ENCODE measurements around the gene ARHGAP31.

Gene ARHGAP31

DNA sequence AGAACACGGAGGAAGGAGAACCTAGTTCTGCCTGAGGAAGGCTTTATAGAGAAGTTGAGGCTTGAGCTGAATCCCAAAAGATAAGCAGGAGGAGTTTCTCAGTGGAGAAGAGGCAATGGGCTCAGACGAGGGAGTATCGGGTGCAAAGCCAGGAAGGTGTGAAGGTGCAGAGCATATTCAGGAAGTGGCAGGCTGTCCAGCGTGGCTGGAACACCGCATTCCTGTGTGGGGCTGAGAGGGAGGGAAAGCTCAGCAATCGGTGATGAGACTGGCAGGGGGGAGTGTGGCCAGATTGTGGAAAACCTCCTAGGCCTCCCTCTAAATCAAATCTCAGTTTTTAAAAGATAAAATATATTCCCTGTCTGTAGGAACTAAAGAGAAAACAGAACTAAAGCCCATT is 63.0 kb downstream of the ARHGAP31 start:
- Histone ChIP-seq H3K4me1 (ENCODE audit: control insufficient read depth, low read length) (peaks cover 24% of the 10 kb centered on the region), H3K27ac (ENCODE audit: low read depth, low read length) (no peak overlapping the region), H3K79me2 (ENCODE audit: control insufficient read depth, low read length) (no peaks in the 10 kb centered on the region), H3K9me3 (ENCODE audit: control insufficient read depth, insufficient read depth, low read length) (no peaks in the 10 kb centered on the region), H3K27me3 (ENCODE audit: control insufficient read depth, low read length) (peaks cover 15% of the 10 kb centered on the region), H3K9me2 (replicated peaks; ENCODE audit: control insufficient read depth, low read length) (no peaks in the 10 kb centered on the region), H3K36me3 (ENCODE audit: control insufficient read depth, low read length) (no peaks in the 10 kb centered on the region), H3F3A (ENCODE audit: control insufficient read depth, insufficient read depth) (no peaks in the 10 kb centered on the region), H4K20me1 (ENCODE audit: control insufficient read depth, insufficient read depth, low read depth, low read length) (no peaks in the 10 kb centered on the region), H3K4me3 (ENCODE audit: low read length) (no peak overlapping the region), H3K4me2 (ENCODE audit: low read length) (no peak overlapping the region)
- TF ChIP-seq EZH2phosphoT487 (IDR thresholded peaks at IDR 0.05; ENCODE audit: borderline replicate concordance, low read length) (no peak), CTCF (IDR thresholded peaks at IDR 0.05; ENCODE audit: low read depth, low read length, poor library complexity, severe bottlenecking) (no peak)

- H3K36me3 ChIP-seq (ENCODE audit: control insufficient read depth, low read length): no peaks in the 10 kb centered on the region
- no peaks in the 10 kb centered on the region for H3K79me2 ChIP-seq (ENCODE audit: control insufficient read depth, low read length)
- H3K9me2 ChIP-seq (replicated peaks; ENCODE audit: control insufficient read depth, low read length): no peaks in the 10 kb centered on the region
- no peaks in the 10 kb centered on the region for H3K9me3 ChIP-seq (ENCODE audit: control insufficient read depth, insufficient read depth, low read length)
- H3K4me2 ChIP-seq (ENCODE audit: low read length): peak overlapping the region; percentile 43
- H3F3A ChIP-seq (ENCODE audit: control insufficient read depth, insufficient read depth): no peaks in the 10 kb centered on the region
- peaks cover 15% of the 10 kb centered on the region for H3K27me3 ChIP-seq (ENCODE audit: control insufficient read depth, low read length)
- TF ChIP-seq CTCF (IDR thresholded peaks at IDR 0.05; ENCODE audit: low read depth, low read length, poor library complexity, severe bottlenecking) (no peak), EZH2phosphoT487 (IDR thresholded peaks at IDR 0.05; ENCODE audit: borderline replicate concordance, low read length) (no peak)
- peak overlapping the region; percentile 27; the same call in 1 of the 2 replicates for H3K4me3 ChIP-seq (ENCODE audit: low read length)
- peaks cover 11% of the 10 kb centered on the region for H3K4me1 ChIP-seq (ENCODE audit: control insufficient read depth, low read length)
- no peak overlapping the region for H3K27ac ChIP-seq (ENCODE audit: low read depth, low read length)
- no peaks in the 10 kb centered on the region for H4K20me1 ChIP-seq (ENCODE audit: control insufficient read depth, insufficient read depth, low read depth, low read length)
These were observed 65.5 kb downstream of the ARHGAP31 start for GRCh38 chr3:119359476-119360326.

GRCh38 chr3:119360736-119361462 is 66.7 kb downstream of the ARHGAP31 start:
- TF ChIP-seq EZH2phosphoT487 (IDR thresholded peaks at IDR 0.05; ENCODE audit: borderline replicate concordance, low read length) (no peak), CTCF (IDR thresholded peaks at IDR 0.05; ENCODE audit: low read depth, low read length, poor library complexity, severe bottlenecking) (no peak)

More at GRCh38 chr3:119360736-119361462, 66.7 kb downstream of the ARHGAP31 start:
- no peaks in the 10 kb centered on the region for H3F3A ChIP-seq (ENCODE audit: control insufficient read depth, insufficient read depth)
- H3K9me2 ChIP-seq (replicated peaks; ENCODE audit: control insufficient read depth, low read length): no peaks in the 10 kb centered on the region
- H3K9me3 ChIP-seq (ENCODE audit: control insufficient read depth, insufficient read depth, low read length): no peaks in the 10 kb centered on the region
- peaks cover 15% of the 10 kb centered on the region for H3K27me3 ChIP-seq (ENCODE audit: control insufficient read depth, low read length)
- H4K20me1 ChIP-seq (ENCODE audit: control insufficient read depth, insufficient read depth, low read depth, low read length): no peaks in the 10 kb centered on the region
- H3K27ac ChIP-seq (ENCODE audit: low read depth, low read length): no peak overlapping the region
- H3K4me3 ChIP-seq (ENCODE audit: low read length): no peak overlapping the region
- no peak overlapping the region for H3K4me2 ChIP-seq (ENCODE audit: low read length)
- H3K4me1 ChIP-seq (ENCODE audit: control insufficient read depth, low read length): peaks cover 11% of the 10 kb centered on the region
- no peaks in the 10 kb centered on the region for H3K36me3 ChIP-seq (ENCODE audit: control insufficient read depth, low read length)
- H3K79me2 ChIP-seq (ENCODE audit: control insufficient read depth, low read length): no peaks in the 10 kb centered on the region
